Dedifferentiated amniotic fluid mesenchymal stem cell (primary cell): ENCODE measurements around the gene TAS2R14.

Source experiments
- DNase-seq: peaks from one replicate; pipeline ENCODE4 v3.0.0-alpha.2; 2016; ENCODE audit errors: extremely low spot score

TAS2R14 gene, protein sequence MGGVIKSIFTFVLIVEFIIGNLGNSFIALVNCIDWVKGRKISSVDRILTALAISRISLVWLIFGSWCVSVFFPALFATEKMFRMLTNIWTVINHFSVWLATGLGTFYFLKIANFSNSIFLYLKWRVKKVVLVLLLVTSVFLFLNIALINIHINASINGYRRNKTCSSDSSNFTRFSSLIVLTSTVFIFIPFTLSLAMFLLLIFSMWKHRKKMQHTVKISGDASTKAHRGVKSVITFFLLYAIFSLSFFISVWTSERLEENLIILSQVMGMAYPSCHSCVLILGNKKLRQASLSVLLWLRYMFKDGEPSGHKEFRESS

DNA sequence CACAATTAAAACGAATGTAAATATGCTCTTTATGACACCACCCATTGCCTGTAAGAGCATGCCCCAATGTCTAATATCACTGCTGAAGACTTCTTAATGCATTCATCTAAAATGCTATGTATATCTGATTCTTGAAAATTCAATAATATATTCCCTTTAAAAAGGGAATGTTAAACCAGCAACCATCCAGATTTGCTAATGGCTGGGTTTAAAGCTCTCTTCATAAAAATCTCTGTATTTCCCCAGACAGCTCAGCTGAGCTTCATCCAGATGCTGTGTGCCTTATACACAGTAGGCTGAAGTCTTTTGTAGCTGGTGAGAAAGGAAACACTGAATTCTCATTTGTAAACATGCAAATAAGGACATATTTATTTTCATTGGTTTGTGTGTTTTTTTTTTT is at the start of gene TAS2R14:
TSS of gene TAS2R14 (minus strand) at position 101 of the 400 bp plus-strand sequence. CDS start at position 45, 56 bp downstream.
- no peak for DNase-seq

DNA sequence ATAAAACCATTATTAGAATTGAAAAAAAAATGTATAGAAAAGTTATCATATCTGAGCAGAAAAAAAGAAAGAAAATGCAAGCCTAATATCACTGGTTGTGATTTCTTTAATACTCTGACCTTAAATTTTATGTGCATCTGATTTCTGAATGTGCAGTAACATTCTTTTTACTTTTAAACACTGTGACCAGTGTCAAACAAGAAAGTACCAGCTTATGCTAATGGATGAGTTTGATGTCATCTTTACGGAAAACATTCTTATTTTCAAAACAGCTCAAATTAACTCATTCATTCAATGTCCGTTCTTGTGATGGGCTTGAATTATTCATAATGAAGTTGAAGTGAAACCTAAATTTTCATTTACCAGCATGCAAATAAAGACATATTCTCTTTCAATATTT is 47.7 kb upstream of the TAS2R14 start, which contains the start of gene TAS2R50:
TSS of gene TAS2R50 (minus strand) at position 101 of the 400 bp plus-strand sequence. CDS start at position 49, 52 bp downstream.
- DNase-seq = no peak

DNA sequence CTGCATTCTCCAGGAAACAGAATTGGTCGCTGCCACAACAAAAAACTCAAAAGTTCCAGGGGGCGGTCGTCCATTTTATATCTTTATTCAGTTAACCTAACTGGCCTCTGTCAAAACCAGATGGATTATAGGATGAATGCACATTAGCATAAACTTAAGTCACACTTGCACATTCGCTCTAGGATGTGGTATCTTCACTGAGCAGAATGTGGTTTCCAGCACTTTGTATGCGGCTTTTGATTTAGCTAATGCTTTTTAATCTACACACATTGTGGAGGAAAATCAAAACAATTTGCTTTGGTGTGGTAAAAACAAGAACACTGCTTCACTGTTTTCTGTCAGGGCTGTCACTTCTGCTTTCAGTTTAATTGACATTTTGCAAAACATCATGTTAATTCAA is 43.2 kb upstream of the TAS2R14 start:
- DNase-seq = no peak

DNA sequence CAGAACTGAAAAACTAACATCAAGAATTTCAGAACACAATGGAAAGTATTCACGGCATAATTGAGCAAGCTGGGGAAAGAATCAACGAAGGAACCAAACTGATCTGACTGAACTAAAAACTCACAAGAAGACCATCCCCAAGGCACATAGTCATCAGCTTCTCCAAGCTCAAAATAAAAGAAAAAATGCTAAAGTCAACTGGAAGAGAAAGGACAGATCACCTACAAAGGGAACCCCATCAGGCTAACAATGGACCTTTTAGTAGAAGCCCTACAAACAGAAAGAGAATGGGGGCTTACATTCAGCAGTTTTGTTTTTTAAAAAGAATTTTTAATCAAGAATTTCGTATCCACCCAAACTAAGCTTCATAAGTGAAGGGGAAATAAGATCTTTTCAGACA is 35.9 kb upstream of the TAS2R14 start:
- DNase-seq = no peak

DNA sequence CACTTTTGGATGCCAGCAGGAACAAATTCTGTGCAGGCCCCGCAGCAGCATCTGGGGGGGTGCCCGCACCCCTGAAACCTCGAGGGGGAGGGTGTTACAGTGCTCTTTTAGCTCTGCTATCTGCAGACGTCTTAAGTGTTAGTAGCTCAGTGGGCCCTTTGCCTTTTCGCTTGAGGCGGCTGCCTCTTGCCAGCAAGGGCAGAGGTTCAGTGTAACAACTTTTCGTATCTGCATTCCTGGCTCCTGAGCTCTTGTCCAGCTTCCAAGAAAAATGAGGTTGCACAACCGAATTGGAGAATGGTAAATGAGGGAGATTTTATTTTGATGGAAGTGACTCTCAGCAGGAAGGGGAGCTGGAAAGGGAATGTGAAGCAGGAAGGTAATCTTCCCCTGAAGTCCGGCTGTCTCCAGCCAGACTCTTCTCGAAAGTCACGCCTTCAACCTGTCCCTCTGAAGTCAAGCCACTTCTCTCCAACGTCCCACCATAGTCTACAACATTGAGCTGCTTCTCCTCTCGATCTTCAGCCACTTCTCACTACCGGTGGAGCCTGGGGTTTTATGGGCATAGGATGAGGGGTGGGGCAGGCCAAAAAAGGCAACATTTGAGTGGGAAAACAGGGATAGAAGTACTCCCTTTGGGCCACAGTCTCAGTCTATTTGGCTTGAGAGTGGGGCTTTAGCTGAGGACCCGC is 29.8 kb upstream of the TAS2R14 start:
- no peak for DNase-seq

DNA sequence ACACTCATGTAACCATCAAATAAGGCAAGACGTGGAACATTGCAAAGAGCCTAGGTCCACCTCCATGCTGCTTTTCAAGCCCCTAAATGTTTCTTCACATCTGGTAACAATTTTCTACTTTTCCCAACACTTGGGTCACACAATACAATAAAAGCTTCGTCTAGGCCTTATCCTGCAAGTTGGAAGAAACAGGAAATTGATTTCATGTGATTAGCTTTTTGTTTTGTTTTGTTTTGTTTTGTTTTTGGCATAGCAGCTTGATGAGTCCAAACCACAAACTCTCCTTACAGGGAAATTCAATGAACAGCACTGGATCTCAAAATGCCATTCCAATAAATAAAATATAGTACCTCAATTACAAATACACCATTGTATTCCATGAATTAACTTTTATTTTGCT is 28.3 kb upstream of the TAS2R14 start:
- DNase-seq = peak; percentile 77

DNA sequence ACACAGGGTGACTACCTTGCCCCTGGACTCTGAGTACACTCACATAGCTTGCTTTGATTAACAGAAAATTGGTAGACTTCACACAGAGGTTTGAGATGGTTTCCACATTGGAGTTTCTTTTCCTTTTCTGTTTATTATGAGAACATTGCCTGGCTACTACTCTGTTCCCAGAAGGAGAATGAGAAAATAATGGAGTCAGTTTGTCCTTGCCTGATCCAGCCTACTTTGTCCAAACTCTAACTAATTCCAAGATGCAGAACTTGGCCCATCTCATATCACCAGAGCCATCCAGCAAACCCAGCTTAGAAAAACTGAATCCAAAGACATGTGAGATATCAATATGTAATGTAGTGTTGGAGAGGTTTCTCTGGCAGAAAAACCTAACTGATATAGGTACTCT is 27.3 kb upstream of the TAS2R14 start:
- no peak for DNase-seq

DNA sequence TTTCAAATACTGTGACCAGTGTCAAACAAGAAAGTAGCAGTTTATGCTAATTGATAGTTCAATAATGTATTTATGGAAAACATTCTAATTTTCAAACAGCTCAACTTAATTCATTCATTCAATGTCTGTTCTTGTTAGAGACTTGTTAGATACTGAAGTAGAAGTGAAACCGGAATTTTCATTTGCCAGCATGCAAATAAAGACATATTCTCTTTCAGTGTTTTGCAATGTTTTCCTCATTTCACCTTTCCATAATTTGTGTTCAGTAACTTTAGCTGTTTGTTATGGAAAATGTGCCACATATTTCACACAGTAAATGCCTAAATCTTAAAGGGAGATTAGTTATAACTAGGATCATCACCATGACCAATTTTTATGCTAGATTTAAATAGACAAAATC is 26.4 kb upstream of the TAS2R14 start:
- no peak for DNase-seq

DNA sequence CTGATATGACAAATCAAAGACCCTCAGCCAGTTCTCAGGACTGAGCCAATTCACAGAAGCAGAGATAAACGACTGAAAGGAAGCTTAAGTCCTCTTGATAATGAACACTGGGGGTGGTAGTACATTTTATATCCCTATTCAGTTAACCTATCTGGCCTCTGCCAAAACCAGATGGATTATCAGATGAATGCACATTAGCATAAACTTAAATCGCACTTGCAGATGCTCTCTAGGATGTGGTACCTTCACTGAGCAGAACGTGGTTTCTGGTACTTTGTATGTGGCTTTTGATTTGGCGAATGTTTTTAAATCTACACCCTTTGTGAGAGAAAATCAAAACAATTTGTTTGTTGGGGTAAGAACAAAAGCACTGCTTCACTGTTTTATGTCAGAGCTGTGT is 21.1 kb upstream of the TAS2R14 start:
- DNase-seq = no peak

DNA sequence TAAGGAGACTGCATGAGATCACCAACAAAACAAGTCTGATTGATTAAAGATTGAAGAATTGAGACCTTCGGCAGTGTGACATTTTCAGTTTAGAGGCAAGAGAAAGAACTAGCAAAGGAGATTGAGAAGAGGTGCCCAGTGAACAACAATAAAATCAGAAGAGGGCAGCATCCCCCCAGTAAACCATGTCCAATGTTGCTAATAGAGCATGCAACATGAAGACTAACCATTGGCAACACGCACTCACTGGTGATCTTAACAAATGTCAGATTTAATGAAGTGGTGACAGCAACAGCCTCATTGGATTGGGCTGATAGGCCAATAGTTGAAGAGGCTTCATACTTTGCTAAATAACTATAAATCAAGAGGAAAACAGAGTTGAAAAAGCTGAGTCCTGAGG is 20.7 kb upstream of the TAS2R14 start:
- DNase-seq = no peak

DNA sequence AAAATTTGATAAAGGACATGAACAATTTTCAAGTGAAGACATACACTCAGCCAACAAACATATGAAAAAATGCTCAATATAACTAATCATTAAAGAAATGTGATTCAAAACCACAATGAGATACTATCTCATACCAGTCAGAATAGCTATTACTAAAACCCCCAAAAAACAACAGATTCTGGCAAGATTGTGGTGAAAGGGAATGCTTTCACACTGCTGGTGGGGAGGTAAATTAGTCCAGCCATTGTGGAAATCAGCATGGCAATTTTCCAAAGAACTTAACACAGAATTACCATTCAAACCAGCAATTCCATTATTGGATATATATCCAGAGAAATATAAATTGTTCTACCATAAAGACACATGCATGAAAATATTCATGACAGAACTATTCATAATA is 18.7 kb upstream of the TAS2R14 start:
- no peak for DNase-seq

DNA sequence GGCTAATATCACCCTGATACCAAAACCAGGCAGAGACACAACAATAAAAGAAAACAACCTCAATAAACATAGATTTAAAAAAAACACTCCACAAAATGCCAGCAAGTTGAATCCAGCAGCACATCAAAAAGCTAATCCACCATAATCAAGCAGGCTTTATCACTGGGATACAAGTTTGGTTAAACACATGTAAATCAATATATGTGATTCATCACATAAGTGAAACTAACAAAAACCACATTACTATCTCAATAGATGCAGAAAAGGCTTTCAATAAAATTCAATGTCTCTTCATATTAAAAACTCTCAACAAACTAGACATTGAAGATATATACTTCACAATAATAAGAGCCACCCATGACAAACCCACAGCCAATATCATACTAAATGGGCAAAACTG is 17.0 kb upstream of the TAS2R14 start:
- DNase-seq = no peak

DNA sequence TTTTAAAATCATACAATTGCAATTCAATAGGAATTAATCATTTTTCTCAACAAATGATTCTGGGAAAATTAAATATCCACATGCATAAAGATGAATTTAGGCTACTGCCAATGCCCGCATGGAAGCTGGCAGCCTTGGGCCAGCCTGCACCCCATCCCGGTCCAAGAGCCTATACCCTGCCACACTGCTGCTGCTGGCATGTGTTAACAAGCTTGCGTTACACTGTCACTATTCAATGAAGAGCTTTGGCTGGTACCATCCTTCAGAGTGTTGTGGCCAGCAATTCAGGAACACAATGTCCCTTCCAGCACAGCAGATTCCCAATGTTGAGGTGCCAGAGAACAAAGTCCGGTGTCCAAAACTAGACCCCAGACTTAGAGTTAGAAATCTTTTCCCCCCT is 13.6 kb upstream of the TAS2R14 start:
- DNase-seq = no peak

DNA sequence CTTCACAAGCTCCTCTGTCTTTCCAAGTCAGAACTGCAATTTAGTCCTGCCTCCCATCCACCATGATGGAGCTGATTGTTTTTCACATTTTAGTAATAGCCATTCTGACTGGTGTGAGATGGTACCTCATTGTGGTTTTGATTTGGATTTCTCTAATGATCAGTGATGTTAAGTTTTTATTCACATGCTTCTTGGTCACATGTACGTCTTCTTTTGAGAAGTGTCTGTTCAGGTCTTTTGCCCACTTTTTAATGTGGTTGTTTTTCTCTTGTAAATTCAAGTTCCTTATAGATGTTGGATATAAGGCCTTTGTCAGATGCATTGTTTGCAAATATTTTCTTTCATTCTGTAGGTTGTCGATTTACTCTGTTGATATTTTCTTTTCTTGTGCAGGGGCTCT is 4.1 kb upstream of the TAS2R14 start:
- no peak for DNase-seq

DNA sequence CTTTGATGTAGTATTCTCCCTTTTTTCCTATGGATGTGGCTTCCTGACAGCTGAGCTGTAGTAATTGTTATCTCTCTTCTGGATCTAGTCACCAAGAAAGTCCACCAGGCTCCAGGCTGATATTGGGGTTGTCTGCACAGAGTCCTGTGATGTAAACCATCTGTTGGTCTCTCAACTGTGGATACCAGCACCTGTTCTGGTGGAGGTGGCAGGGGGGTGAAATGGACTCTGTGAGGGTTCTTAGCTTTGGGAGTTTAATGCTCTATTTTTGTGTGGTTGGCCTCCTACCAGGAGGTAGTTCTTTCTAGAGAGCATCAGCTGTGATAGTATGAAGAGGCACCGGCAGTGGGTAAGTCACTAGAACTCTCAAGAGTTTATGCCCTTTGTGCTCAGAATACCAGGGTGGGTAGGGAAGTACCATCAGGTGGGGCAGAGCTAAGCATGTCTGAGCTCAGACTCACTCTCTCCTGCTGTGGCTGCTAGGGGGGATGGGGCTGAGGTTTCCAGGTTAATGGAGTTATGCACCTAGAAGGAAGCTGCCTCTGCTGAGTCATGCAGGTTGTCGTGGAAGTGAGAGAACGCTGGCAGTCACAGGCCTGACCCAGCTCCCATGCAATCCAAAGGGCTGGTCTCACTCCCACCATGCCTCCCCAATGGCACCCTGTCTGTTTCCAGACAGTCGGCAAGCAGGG is 3.0 kb upstream of the TAS2R14 start:
- no peak for DNase-seq

DNA sequence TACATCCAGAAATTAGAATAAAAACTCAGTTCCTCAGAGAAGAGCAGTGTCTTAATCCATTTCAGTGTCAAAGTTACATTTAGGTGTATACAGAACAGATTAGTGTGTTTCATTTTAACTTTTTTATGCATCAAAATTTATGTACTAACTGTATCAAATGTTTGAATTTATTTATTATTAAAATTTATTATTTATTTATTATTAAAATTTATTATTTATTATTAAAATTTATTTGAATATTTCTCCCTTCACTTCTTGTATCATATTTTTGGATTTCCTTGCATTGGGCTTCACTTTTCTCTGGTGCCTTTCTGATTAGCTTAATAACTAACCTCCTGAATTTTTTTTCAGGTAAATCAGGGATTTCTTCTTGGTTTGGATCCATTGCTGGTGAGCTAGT is 2.3 kb upstream of the TAS2R14 start:
- DNase-seq = no peak

DNA sequence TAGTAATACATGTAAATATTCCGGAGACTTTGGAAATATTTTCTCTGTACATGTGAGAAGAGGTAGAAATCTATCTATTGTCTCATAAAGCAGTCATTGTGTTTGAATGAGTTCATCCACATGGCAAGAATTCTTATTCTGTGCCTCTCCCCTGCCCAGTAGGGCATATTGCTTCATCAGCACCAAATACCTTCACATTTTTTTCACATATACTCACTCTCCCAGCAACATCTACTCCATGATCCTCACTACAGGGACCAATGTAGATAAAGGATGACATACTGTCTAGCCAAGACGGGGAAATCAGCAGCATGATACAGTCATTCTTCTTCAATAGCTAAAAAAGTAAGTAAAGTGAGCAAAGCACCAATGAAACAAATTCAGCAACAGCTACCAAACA is 1.3 kb upstream of the TAS2R14 start:
- peak; percentile 38 for DNase-seq

DNA sequence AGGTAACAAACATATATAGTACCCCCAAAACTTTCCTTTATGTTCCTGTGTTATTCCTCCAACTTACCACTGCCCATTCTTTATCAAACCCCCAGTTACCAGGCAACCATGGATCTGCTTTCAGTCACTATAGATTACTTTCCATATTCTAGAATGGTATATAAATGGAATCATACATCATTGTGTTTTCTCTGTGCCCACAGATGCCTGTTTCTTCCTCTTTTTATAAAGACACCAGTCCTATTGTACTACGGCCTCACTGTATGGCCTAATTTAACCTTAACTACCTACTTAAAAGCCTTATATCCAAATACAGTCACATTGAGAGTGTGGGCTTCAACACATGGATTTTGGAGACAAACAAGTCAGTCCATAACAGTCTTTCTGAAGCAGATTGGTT is 2.6 kb downstream of the TAS2R14 start:
- no peak for DNase-seq

DNA sequence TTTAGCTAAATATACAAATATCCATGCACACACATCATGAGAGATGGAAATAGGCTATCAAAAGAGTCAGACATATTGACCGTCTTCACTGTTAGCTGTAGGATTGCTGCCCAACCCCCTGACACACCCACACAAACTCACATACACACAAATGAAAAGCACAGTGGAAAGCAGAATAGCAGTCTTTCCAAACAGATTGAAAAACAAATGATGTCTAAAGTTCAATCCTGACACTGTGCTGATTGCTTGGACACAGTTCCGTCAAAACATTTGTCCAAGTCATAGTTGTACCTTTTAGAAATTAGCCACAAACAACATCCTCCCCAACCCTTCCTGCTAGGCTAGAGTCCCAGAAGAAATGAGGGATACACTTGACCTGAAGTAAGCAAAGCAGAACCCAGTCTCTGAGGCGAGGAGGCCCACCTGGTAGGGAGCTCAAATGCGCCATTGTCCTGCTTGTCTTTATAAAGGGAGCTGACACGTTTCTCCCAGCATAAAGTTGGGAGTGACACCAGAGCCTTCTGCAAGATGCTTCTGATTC is 10.2 kb downstream of the TAS2R14 start, which contains the start of gene PRH2:
TSS of gene PRH2 (plus strand) at position 491 of the 541 bp plus-strand sequence. CDS start at position 529, 38 bp downstream.
- DNase-seq = no peak

DNA sequence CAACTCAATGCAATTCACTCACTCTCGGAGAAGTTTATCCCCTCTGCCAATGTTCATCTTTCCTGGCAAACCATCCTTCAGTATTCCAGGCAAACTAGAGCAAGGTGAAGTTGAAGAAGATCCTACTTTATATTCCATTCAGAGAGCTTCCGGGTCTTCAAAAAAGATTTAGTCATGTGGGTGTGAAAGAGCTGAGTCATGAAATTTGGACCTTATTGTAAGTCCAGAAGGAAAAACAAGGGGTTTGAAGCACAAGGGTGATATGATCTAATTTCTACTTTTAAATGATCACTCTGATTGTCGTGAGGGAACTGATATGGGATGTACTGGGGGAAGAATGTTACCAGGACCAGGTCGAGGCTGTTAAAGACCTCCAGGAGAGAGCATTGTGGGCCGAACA is 12.8 kb downstream of the TAS2R14 start:
- no peak for DNase-seq

DNA sequence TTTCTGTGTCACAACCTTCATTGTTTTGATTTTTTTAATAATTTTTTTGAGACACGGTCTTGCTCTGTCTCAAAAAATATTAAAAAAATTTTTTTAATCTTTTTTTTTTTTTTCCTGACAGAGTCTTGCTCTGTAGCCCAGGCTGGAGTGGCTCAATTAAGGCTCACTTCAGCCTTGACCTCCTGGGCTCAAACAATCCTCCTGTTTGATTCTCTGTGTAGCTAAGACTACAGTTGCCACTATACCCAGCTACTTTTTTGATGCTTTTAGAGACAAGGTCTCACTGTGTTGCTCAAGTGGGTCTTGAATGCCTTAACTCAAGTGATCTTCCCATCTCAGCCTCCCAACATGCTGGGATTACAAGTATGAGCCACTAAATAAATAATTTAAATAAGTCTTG is 19.3 kb downstream of the TAS2R14 start:
- no peak for DNase-seq

DNA sequence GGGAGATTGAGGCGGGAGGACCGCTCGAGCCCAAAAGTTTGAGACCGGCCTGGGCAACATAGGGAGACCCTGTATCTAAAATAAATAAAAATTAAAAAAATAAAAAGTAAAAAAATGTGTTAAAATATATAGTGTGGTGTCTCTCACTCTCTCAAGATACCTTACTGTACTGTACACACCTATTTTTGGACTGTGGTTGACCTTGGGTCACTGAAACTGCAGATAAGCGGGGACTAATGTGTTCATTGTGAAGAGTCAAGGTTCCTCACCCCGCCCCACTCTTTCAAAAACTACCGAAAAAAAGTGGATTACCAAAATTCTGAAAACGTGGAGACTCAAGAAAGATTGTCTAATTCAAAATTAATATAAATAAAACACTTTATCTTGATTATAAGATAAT is 28.7 kb downstream of the TAS2R14 start:
- no peak for DNase-seq
